T-cell (primary cell): ENCODE data around the gene OCIAD1. TPM values are rescaled to one million over a fixed set of nuclear protein-coding genes. Genes with fewer than 3 reads are reported as not detected.
"Not testable (repeated sequence)": the region's sequence is repeated elsewhere in the genome, so short reads cannot be mapped to it uniquely, and the experiment has no call there.

Experiments
- ATAC-seq, 4 experiments: fragments of 200-7000 bp in 3 of 4; fragments of 150-1000 bp in 1 of 4; cut with Tn5 transposase; replicated peaks in 1 of 4; 1 replicate in 3 of 4; 2 replicates in 1 of 4; pipeline ENCODE4 v1.10.0; 2021; ENCODE audit warnings: moderate library complexity in 3 of 4, mild to moderate bottlenecking in 2 of 4, moderate number of reproducible peaks in 1 of 4
- CTCF ChIA-PET, 2 donors: fragments of 300-600 bp; sonication (Branson Sonifier 250); formaldehyde crosslinking; loops; one replicate each; lab custom pipeline; 2022; ENCODE audit warnings: antibody characterized with exemption in 2 of 2; lab: Charles Lee
- POLR2A ChIA-PET, 2 donors: fragments of 300-600 bp; sonication (Branson Sonifier 250); formaldehyde crosslinking; loops; one replicate each; lab custom pipeline; 2022; ENCODE audit warnings: antibody characterized with exemption in 2 of 2; lab: Charles Lee
- DNase-seq, 35 experiments: peaks; one replicate each; pipeline versions ENCODE4 v3.0.0 to v3.0.0-alpha.2; 2013 to 2023
- H3K27ac ChIP-seq: one replicate; pipeline ENCODE4 v1.5.1; 2013; ENCODE audit warnings: low read length
- H3K27me3 ChIP-seq, 2 experiments: replicated peaks in 1 of 2; 1 replicate in 1 of 2; 2 replicates in 1 of 2; pipeline versions ENCODE4 v1.6.1 to v1.7.0; 2013; ENCODE audit warnings: low read length in 1 of 2, mixed read lengths in 1 of 2; ENCODE audit not compliant: control insufficient read depth in 2 of 2, insufficient read depth in 2 of 2; ENCODE audit errors: extremely low read depth in 1 of 2
- H3K36me3 ChIP-seq, 2 donors: 1 replicate in 1 of 2; 2 replicates in 1 of 2; pipeline versions ENCODE4 v1.6.1 to v1.7.0; 2013; ENCODE audit warnings: low read length in 1 of 2; ENCODE audit not compliant: control insufficient read depth in 2 of 2, insufficient read depth in 1 of 2; ENCODE audit errors: extremely low read depth in 1 of 2
- H3K4me1 ChIP-seq, 2 experiments: 1 replicate in 1 of 2; 2 replicates in 1 of 2; pipeline versions ENCODE4 v1.6.1 to v1.7.0; 2013; ENCODE audit warnings: low read length in 2 of 2, mixed read lengths in 1 of 2; ENCODE audit not compliant: insufficient read depth in 2 of 2, control insufficient read depth in 1 of 2; ENCODE audit errors: extremely low read depth in 1 of 2
- H3K4me3 ChIP-seq, 2 donors: 1 replicate in 1 of 2; 2 replicates in 1 of 2; pipeline versions ENCODE4 v1.5.1 to v1.7.0; 2013; ENCODE audit warnings: mild to moderate bottlenecking in 2 of 2, low read length in 1 of 2, moderate library complexity in 1 of 2; ENCODE audit not compliant: control insufficient read depth in 1 of 2; ENCODE audit errors: extremely low read depth in 1 of 2
- H3K9me3 ChIP-seq: 2 replicates; pipeline ENCODE4 v1.7.0; 2013
- H3K27ac Mint-ChIP-seq, 2 donors: one replicate each; pipeline ENCODE4 v1.8.0; 2020 to 2021; ENCODE audit warnings: mild to moderate bottlenecking in 2 of 2, mixed read lengths in 2 of 2
- H3K27me3 Mint-ChIP-seq, 2 donors: one replicate each; pipeline ENCODE4 v1.8.0; 2021 to 2022; ENCODE audit warnings: mixed read lengths in 2 of 2
- H3K36me3 Mint-ChIP-seq: one replicate; pipeline ENCODE4 v1.8.0; 2021; ENCODE audit warnings: mixed read lengths
- H3K4me1 Mint-ChIP-seq, 3 donors: one replicate each; pipeline ENCODE4 v1.8.0; 2020 to 2022; ENCODE audit warnings: mixed read lengths in 3 of 3, mild to moderate bottlenecking in 1 of 3
- H3K4me3 Mint-ChIP-seq, 3 donors: one replicate each; pipeline ENCODE4 v1.8.0; 2020 to 2022; ENCODE audit warnings: mild to moderate bottlenecking in 3 of 3, mixed read lengths in 3 of 3, moderate library complexity in 3 of 3
- H3K9me3 Mint-ChIP-seq, 3 donors: one replicate each; pipeline ENCODE4 v1.8.0; 2020 to 2022; ENCODE audit warnings: mixed read lengths in 3 of 3
- WGBS: methylation state at CpG from one replicate; pipeline ENCODE4 v1.1.5; 2013; ENCODE audit warnings: missing lambda C conversion rate; ENCODE audit not compliant: insufficient coverage; 5-methylcytosine and 5-hydroxymethylcytosine counted together
- total RNA-seq, 35 experiments: library from RNA in 6 of 35; stranded (reverse) in 6 of 35; fragments of 120-200 nt in 1 of 35; gene quantifications; one replicate each; pipeline versions ENCODE4 v1.2.1 to v1.2.4 and lab custom pipeline; 2013 to 2026

Gene OCIAD1
- total RNA-seq, 5 donors from 2014 or later (not counting 1 experiment from before 2014, with no cell fraction given): 88.1 to 113 (median 106) TPM

- Histone ChIP-seq H3K4me3 (no peak overlapping the region), H3K4me1 (peaks cover 9 to 14% of the 10 kb centered on the region in 2 experiments), H3K9me3 (no peaks in the 10 kb centered on the region), H3K27me3 (no peaks in the 10 kb centered on the region), H3K27ac (no peak overlapping the region), H3K36me3 (peaks cover 12 to 28% of the 10 kb centered on the region in 2 donors)
- POLR2A ChIA-PET: no interaction called here
- no peak for DNase-seq
- Mint-ChIP-seq H3K9me3 (no peaks in the 10 kb centered on the region), H3K4me1 (peaks cover 36 to 39% (median 38%) of the 10 kb centered on the region in 3 donors), H3K27me3 (no peaks in the 10 kb centered on the region), H3K36me3 (peaks cover 22% of the 10 kb centered on the region), H3K4me3 (peak overlapping the region; percentile 50 to 100 (median 98)), H3K27ac (no peak overlapping the region)
- 100% methylated on average over 2 of the region's 5 CpGs for WGBS
- CTCF ChIA-PET: interaction anchor here in 1 of 2 donors (1.4 kb wide), 1 partner anchor 28 kb away, joined by 3 read pairs; no protein-coding TSS in a partner anchor
- no peak for ATAC-seq
These were observed 1.7 kb downstream of the OCIAD1 start for GRCh38 chr4:48832571-48832970.

- WGBS: no CpG with 5 or more reads among the region's 4 CpGs
- peaks cover 31 to 42% (median 35%) of the 10 kb centered on the region in 3 donors for H3K4me1 Mint-ChIP-seq
- no peaks in the 10 kb centered on the region for H3K27me3 Mint-ChIP-seq
- peaks cover 33% of the 10 kb centered on the region for H3K36me3 Mint-ChIP-seq
- ATAC-seq (no peak), DNase-seq (no peak)
- no peaks in the 10 kb centered on the region for H3K9me3 Mint-ChIP-seq
- ChIA-PET POLR2A (interaction anchor here in 1 of 2 donors (0.5 to 0.9 kb wide), 2 partner anchors 56 to 70 kb away, joined by 3 read pairs; partner anchors contain the start of gene OCIAD2), CTCF (interaction anchor here in 1 of 2 donors (0.6 kb wide), 1 partner anchor 70 kb away, joined by 3 read pairs; the partner anchor contains the start of gene OCIAD2)
- Histone ChIP-seq H3K27ac (no peak overlapping the region), H3K27me3 (no peaks in the 10 kb centered on the region), H3K9me3 (no peaks in the 10 kb centered on the region), H3K4me1 (peaks cover 5 to 8% of the 10 kb centered on the region in 2 experiments), H3K36me3 (peaks cover 24 to 46% of the 10 kb centered on the region in 2 donors), H3K4me3 (no peak overlapping the region)
- no peak overlapping the region for H3K27ac Mint-ChIP-seq
- H3K4me3 Mint-ChIP-seq: no peak overlapping the region
These were observed 5.8 kb downstream of the OCIAD1 start for GRCh38 chr4:48836658-48837057.

DNA sequence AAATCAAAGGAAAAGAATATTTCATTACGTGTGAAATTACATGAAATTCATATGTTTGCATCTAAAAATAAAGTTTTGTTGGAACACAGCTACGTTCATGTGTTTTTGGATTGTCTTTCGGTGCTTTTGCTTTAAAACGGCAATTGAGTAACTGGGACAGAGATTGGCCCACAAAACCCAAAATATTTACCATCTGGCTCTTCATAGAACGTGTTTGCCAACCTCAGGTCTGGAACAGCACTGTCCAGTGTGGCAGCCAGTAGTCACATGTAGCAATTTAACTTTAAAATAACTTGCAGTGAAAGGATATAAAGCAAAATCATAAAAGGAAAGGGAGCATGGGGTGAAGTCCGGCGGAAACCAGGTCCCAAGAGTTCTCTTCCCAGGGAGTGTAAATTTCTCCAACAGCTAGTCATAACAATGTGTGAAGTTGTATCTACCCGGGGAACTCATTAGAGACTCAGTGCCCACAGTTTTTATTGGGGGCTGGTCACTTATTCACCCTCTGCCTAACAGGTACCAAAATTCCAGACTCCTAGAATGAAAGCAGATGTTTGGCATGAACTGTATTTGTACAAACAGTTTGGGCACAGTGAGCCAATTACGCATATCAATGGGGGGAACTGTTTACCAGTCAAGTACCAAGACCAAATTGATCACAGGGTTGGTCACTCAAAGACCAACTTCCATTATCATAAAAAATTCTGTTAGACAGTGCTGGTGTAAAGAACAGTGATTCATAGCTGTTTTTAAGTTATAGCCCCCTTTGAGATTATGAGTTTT is 10.3 kb downstream of the OCIAD1 start:
- ATAC-seq: no peak
- Mint-ChIP-seq H3K4me1 (peaks cover 20 to 32% (median 29%) of the 10 kb centered on the region in 3 donors), H3K9me3 (no peaks in the 10 kb centered on the region), H3K4me3 (no peak overlapping the region), H3K27me3 (no peaks in the 10 kb centered on the region), H3K27ac (no peak overlapping the region), H3K36me3 (peaks cover 50% of the 10 kb centered on the region)
- ChIA-PET CTCF (interaction anchor here in 1 of 2 donors (0.7 kb wide), 1 partner anchor 199 kb away, joined by 3 read pairs; no protein-coding TSS in a partner anchor), POLR2A (interaction anchor here in 1 of 2 donors (0.5 to 0.6 kb wide), 2 partner anchors 260 to 807 kb away, joined by 3 to 7 read pairs; no protein-coding TSS in a partner anchor)
- DNase-seq: no peak
- Histone ChIP-seq H3K27ac (no peak overlapping the region), H3K4me3 (no peak overlapping the region), H3K36me3 (peaks cover 21 to 54% of the 10 kb centered on the region in 2 donors), H3K9me3 (no peaks in the 10 kb centered on the region), H3K27me3 (no peaks in the 10 kb centered on the region), H3K4me1 (no peaks in the 10 kb centered on the region)
- WGBS: 100% methylated on average over 4 of the region's 9 CpGs

GRCh38 chr4:48844843-48845242 is 14.0 kb downstream of the OCIAD1 start:
- Histone ChIP-seq H3K36me3 (peaks cover 15 to 43% of the 10 kb centered on the region in 2 donors), H3K4me1 (no peaks in the 10 kb centered on the region), H3K9me3 (no peaks in the 10 kb centered on the region), H3K27ac (no peak overlapping the region), H3K4me3 (no peak overlapping the region), H3K27me3 (no peaks in the 10 kb centered on the region)
- no peak overlapping the region for H3K27ac Mint-ChIP-seq
- POLR2A ChIA-PET: no interaction called here
- peaks cover 16 to 22% (median 17%) of the 10 kb centered on the region in 3 donors for H3K4me1 Mint-ChIP-seq
- H3K4me3 Mint-ChIP-seq: no peak overlapping the region
- 86% methylated on average over 1 of the region's 2 CpGs for WGBS
- DNase-seq (no peak), ATAC-seq (no peak)
- H3K9me3 Mint-ChIP-seq: peaks cover 0 to 6% (median 0%) of the 10 kb centered on the region in 3 donors
- peaks cover 55% of the 10 kb centered on the region for H3K36me3 Mint-ChIP-seq
- CTCF ChIA-PET: interaction anchor here in 1 of 2 donors (0.7 kb wide), 1 partner anchor 16 kb away, joined by 3 read pairs; no protein-coding TSS in a partner anchor
- no peaks in the 10 kb centered on the region for H3K27me3 Mint-ChIP-seq

- not testable (repeated sequence) for ATAC-seq
These were observed 17.9 kb downstream of the OCIAD1 start for GRCh38 chr4:48848799-48849198.

GRCh38 chr4:48851651-48852050 is 20.8 kb downstream of the OCIAD1 start:
- H3K36me3 Mint-ChIP-seq: peaks cover 31% of the 10 kb centered on the region
- peaks cover 0 to 43% of the 10 kb centered on the region in 2 donors for H3K36me3 ChIP-seq
- ChIA-PET POLR2A (no interaction called here), CTCF (no interaction called here)
- H3K27me3 Mint-ChIP-seq: no peaks in the 10 kb centered on the region
- no peak for DNase-seq
- WGBS: no CpG with 5 or more reads among the region's 1 CpG
- ATAC-seq: no peak
- peaks cover 0 to 6% (median 0%) of the 10 kb centered on the region in 3 donors for H3K9me3 Mint-ChIP-seq
- H3K4me3 Mint-ChIP-seq: no peak overlapping the region
- no peak overlapping the region for H3K27ac ChIP-seq
- no peak overlapping the region for H3K27ac Mint-ChIP-seq
- H3K9me3 ChIP-seq: no peaks in the 10 kb centered on the region
- H3K4me1 ChIP-seq: no peaks in the 10 kb centered on the region
- no peak overlapping the region for H3K4me3 ChIP-seq
- H3K27me3 ChIP-seq: no peaks in the 10 kb centered on the region
- H3K4me1 Mint-ChIP-seq: peaks cover 0 to 4% (median 0%) of the 10 kb centered on the region in 3 donors

More at GRCh38 chr4:48848799-48849198, 17.9 kb downstream of the OCIAD1 start:
- POLR2A ChIA-PET: interaction anchor here (0.5 to 0.6 kb wide), 2 partner anchors 191 to 317 kb away, joined by 3 to 9 read pairs; no protein-coding TSS in a partner anchor
- H3K27ac Mint-ChIP-seq, H3K27me3 Mint-ChIP-seq, H3K4me1 ChIP-seq, H3K4me3 ChIP-seq, H3K9me3 Mint-ChIP-seq, H3K27ac ChIP-seq, H3K9me3 ChIP-seq, H3K27me3 ChIP-seq, H3K4me3 Mint-ChIP-seq, DNase-seq, CTCF ChIA-PET: not testable (repeated sequence)
- peaks cover 9 to 11% (median 9%) of the 10 kb centered on the region in 3 donors for H3K4me1 Mint-ChIP-seq
- no CpG with 5 or more reads among the region's 6 CpGs for WGBS
- peaks cover 51% of the 10 kb centered on the region for H3K36me3 Mint-ChIP-seq
- peaks cover 9 to 49% of the 10 kb centered on the region in 2 donors for H3K36me3 ChIP-seq
